ENCODE measurements around the gene TMED4. TPM values are rescaled to one million over a fixed set of nuclear protein-coding genes. Genes with fewer than 3 reads are reported as not detected.
A peak's percentile ranks its signal among the peaks of the same experiment; 100 is the strongest.

TMED4 gene
- polyA plus RNA-seq, 3 donors: 45.7 to 76.7 (median 49.0) TPM

GRCh38 chr7:44617225-44617890 is 35.3 kb upstream of the TMED4 start:
- peak overlapping the region; percentile 42 to 98 (median 72) for H3K27ac Mint-ChIP-seq
- Histone ChIP-seq H3K27me3 (ENCODE audit: control insufficient read depth in 2 of 2, insufficient read depth in 2 of 2, low read length in 2 of 2) (no peaks in the 10 kb centered on the region), H3K4me1 (ENCODE audit: control insufficient read depth in 1 of 2, insufficient read depth in 2 of 2, low read length in 2 of 2) (peaks cover 49 to 79% of the 10 kb centered on the region in 2 donors), H4K20me1 (ENCODE audit: insufficient read depth, low read length) (no peaks in the 10 kb centered on the region), H3K9me3 (replicated peaks in 1 of 2; ENCODE audit: control insufficient read depth in 1 of 2, insufficient read depth in 1 of 2, low read length in 2 of 2) (peaks cover 0 to 3% of the 10 kb centered on the region in 2 donors), H3K4me2 (replicated peaks; ENCODE audit: extremely low read depth, low read length, poor library complexity, severe bottlenecking) (no peak overlapping the region), H3K36me3 (replicated peaks in 1 of 2; ENCODE audit: control insufficient read depth in 1 of 2, insufficient read depth in 2 of 2, low read length in 2 of 2) (peaks cover 8 to 16% of the 10 kb centered on the region in 2 donors), H3K79me2 (ENCODE audit: insufficient read depth, low read length) (peaks cover 96% of the 10 kb centered on the region), H3K4me3 (replicated peaks in 1 of 3; ENCODE audit: low read depth in 2 of 3, low read length in 3 of 3) (no peak overlapping the region), H3K27ac (ENCODE audit: low read depth in 1 of 2, low read length in 2 of 2) (peak overlapping the region in 1 of 2 donors; percentile 61), H2AFZ (ENCODE audit: insufficient read depth, low read depth, low read length, poor library complexity, severe bottlenecking) (no peak overlapping the region), H3K9ac (ENCODE audit: insufficient read depth, low read length, poor library complexity, severe bottlenecking) (no peak overlapping the region)
- peaks cover 77% of the 10 kb centered on the region for H3K4me1 Mint-ChIP-seq
- TF ChIP-seq CTCF (IDR thresholded peaks at IDR 0.05): no peak
- peaks cover 3 to 8% (median 5%) of the 10 kb centered on the region in 7 donors for H3K9me3 Mint-ChIP-seq
- DNase-seq: peak in 2 of 3 donors; percentile 46 to 64
- H3K27me3 Mint-ChIP-seq (ENCODE audit: low read depth in 3 of 3): peaks cover 0 to 4% (median 0%) of the 10 kb centered on the region in 3 donors
- H3K4me3 Mint-ChIP-seq: no peak overlapping the region
- intact Hi-C loops (cut with micrococcal nuclease): no loop called here
- no CpG with 5 or more reads among the region's 2 CpGs for WGBS (ENCODE audit: insufficient coverage)
- peaks cover 34 to 36% of the 10 kb centered on the region in 2 donors for H3K36me3 Mint-ChIP-seq

- Histone ChIP-seq H4K20me1 (ENCODE audit: insufficient read depth, low read length) (no peaks in the 10 kb centered on the region), H3K27me3 (ENCODE audit: control insufficient read depth in 2 of 2, insufficient read depth in 2 of 2, low read length in 2 of 2) (no peaks in the 10 kb centered on the region), H3K27ac (ENCODE audit: low read depth in 1 of 2, low read length in 2 of 2) (peak overlapping the region in 1 of 2 donors; percentile 88), H2AFZ (ENCODE audit: insufficient read depth, low read depth, low read length, poor library complexity, severe bottlenecking) (no peak overlapping the region), H3K4me1 (ENCODE audit: control insufficient read depth in 1 of 2, insufficient read depth in 2 of 2, low read length in 2 of 2) (peaks cover 43 to 70% of the 10 kb centered on the region in 2 donors), H3K9me3 (replicated peaks in 1 of 2; ENCODE audit: control insufficient read depth in 1 of 2, insufficient read depth in 1 of 2, low read length in 2 of 2) (peaks cover 0 to under 1% of the 10 kb centered on the region in 2 donors), H3K36me3 (replicated peaks in 1 of 2; ENCODE audit: control insufficient read depth in 1 of 2, insufficient read depth in 2 of 2, low read length in 2 of 2) (peaks cover 8 to 16% of the 10 kb centered on the region in 2 donors), H3K79me2 (ENCODE audit: insufficient read depth, low read length) (peaks cover 96% of the 10 kb centered on the region), H3K4me2 (replicated peaks; ENCODE audit: extremely low read depth, low read length, poor library complexity, severe bottlenecking) (no peak overlapping the region), H3K4me3 (replicated peaks in 1 of 3; ENCODE audit: low read depth in 2 of 3, low read length in 3 of 3) (no peak overlapping the region), H3K9ac (ENCODE audit: insufficient read depth, low read length, poor library complexity, severe bottlenecking) (no peak overlapping the region)
- peaks cover 34 to 35% of the 10 kb centered on the region in 2 donors for H3K36me3 Mint-ChIP-seq
- intact Hi-C loops (cut with micrococcal nuclease): no loop called here
- no peak overlapping the region for H3K4me3 Mint-ChIP-seq
- no peak for TF ChIP-seq CTCF (IDR thresholded peaks at IDR 0.05)
- DNase-seq: no peak
- peaks cover 0 to 1% (median 0%) of the 10 kb centered on the region in 3 donors for H3K27me3 Mint-ChIP-seq (ENCODE audit: low read depth in 3 of 3)
- H3K27ac Mint-ChIP-seq: peak overlapping the region in 2 of 7 donors; percentile 95 to 98
- H3K9me3 Mint-ChIP-seq: peaks cover 1 to 4% (median 3%) of the 10 kb centered on the region in 7 donors
- peaks cover 74% of the 10 kb centered on the region for H3K4me1 Mint-ChIP-seq
- WGBS (ENCODE audit: insufficient coverage): 98% methylated on average over 5 of the region's 12 CpGs
Measured at GRCh38 chr7:44616545-44616944, 34.5 kb upstream of the TMED4 start.

Data from CD14-positive monocyte (primary cell).